ENCODE data around the gene ZNF639. TPM values are rescaled to one million over a fixed set of nuclear protein-coding genes. Genes with fewer than 3 reads are reported as not detected.
"Not testable (repeated sequence)": the region's sequence is repeated elsewhere in the genome, so short reads cannot be mapped to it uniquely, and the experiment has no call there.

Gene ZNF639, protein sequence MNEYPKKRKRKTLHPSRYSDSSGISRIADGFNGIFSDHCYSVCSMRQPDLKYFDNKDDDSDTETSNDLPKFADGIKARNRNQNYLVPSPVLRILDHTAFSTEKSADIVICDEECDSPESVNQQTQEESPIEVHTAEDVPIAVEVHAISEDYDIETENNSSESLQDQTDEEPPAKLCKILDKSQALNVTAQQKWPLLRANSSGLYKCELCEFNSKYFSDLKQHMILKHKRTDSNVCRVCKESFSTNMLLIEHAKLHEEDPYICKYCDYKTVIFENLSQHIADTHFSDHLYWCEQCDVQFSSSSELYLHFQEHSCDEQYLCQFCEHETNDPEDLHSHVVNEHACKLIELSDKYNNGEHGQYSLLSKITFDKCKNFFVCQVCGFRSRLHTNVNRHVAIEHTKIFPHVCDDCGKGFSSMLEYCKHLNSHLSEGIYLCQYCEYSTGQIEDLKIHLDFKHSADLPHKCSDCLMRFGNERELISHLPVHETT
- total RNA-seq, result 28.8 TPM
- long read RNA-seq, full-length matches to known transcripts, result 74 of 83 reads
- long read RNA-seq, partial matches to known transcripts, result 0 of 83 reads
- long read RNA-seq, other reads (novel, unspliced or antisense), result 9 of 83 reads

DNA sequence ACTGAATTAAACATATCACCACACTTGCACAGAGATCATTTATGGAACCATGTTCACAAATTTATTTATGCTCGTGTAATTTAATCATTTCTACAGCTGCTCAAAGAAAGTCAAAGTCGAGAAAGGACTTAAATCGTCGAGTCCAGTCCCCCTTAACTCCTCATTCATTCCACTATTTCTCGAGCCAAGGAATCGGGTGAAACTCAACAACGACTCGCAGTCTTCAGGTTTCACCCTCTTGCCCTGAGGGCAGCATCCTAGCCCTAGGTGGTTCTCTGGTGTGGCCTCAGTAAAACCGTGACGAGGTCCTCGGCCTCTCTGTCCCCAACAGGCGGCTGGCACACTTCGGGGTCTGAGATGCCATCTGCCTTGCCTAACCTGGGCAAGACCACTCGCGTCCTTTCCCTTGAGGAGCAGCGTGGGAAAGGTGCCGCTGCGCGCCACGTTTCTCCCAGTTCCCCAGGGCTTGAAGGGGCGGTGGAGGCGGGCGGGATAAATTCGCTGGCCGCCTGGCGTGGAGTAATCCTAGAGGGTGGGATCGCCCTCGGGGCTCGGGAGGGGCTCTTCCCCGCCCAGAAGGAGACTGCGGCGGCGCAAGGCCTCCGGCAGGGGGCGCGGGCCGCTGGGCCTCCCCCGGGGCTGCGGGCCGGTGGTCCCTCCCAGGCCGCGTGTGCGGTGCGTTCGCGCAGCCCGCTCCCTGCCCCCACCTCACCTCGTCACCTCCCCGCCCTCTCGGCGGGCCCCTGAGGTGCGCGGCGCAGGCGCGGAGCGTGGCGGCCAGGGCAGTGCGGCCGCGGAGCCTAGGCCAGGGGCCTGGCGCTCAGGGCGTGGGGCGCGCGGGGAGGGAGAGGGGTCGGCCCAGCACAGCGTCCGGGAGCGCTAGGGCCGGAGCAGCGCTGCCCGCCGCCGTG, at the start of gene ZNF639:
TSS of gene ZNF639 (plus strand) at position 746 of the 911 bp plus-strand sequence. CDS start 5,263 bp downstream, outside the sequence.
- H3K4me1 ChIP-seq, result peaks cover 53% of the 10 kb centered on the region
- peaks cover 18% of the 10 kb centered on the region for H3K36me3 ChIP-seq
- no peaks in the 10 kb centered on the region for H3K9me3 ChIP-seq (replicated peaks)
- peak; percentile 83 for DNase-seq
- peak within 1 kb of the TSS; percentile 95 for H3K27ac ChIP-seq (replicated peaks)
- no peaks in the 10 kb centered on the region for H3K27me3 ChIP-seq (ENCODE audit: low read depth)
- TF ChIP-seq, protein P1, sequence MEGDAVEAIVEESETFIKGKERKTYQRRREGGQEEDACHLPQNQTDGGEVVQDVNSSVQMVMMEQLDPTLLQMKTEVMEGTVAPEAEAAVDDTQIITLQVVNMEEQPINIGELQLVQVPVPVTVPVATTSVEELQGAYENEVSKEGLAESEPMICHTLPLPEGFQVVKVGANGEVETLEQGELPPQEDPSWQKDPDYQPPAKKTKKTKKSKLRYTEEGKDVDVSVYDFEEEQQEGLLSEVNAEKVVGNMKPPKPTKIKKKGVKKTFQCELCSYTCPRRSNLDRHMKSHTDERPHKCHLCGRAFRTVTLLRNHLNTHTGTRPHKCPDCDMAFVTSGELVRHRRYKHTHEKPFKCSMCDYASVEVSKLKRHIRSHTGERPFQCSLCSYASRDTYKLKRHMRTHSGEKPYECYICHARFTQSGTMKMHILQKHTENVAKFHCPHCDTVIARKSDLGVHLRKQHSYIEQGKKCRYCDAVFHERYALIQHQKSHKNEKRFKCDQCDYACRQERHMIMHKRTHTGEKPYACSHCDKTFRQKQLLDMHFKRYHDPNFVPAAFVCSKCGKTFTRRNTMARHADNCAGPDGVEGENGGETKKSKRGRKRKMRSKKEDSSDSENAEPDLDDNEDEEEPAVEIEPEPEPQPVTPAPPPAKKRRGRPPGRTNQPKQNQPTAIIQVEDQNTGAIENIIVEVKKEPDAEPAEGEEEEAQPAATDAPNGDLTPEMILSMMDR (IDR thresholded peaks at IDR 0.05; ENCODE audit: borderline replicate concordance), result peak; percentile 89
- peak within 1 kb of the TSS; percentile 85 for H3K4me3 ChIP-seq
- intact Hi-C loops (cut with micrococcal nuclease), result loop anchor here (2.0 kb wide), 1 partner anchor 176 kb away; no protein-coding TSS in a partner anchor

DNA sequence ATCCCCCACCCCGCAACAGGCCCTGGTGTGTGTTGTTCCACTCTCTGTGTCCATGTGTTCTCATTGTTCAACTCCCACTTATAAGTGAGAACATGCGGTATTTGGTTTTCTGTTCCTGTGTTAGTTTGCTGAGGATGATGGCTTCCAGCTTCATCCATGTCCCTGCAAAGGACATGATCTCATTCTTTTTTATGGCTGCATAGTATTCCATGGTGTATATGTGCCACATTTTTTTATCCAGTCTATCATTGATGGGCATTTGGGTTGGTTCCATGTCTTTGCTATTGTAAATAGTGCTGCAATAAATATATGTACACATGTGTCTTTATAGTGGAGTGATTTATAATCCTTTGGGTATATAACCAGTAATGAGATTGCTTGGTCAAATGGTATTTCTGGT, 48.4 kb upstream of the ZNF639 start:
- H3K36me3 ChIP-seq; H3K4me1 ChIP-seq; H3K4me3 ChIP-seq; H3K27me3 ChIP-seq (ENCODE audit: low read depth); DNase-seq; intact Hi-C loops (cut with micrococcal nuclease); H3K9me3 ChIP-seq (replicated peaks); H3K27ac ChIP-seq (replicated peaks): not testable (repeated sequence)

DNA sequence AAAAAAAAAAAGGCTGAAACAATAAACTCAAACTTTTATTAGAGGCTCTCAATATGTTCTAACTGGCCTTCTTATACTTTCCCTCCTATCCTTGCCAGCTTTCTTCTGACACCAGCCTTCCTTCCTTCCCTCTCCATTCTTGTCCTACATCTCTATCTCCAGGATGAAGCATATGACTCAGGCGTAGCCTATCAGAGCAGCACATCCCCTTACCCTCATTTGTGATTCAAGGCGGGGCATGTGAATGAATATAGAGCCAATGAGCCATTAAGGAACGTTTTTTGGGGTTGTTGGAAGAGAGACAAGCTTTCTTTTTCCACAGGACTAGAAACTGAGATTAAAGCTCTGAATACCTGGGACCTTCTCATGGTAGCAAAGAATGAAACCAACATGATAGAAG, 46.8 kb upstream of the ZNF639 start:
- H3K27me3 ChIP-seq (ENCODE audit: low read depth), result peaks cover 14% of the 10 kb centered on the region
- no peaks in the 10 kb centered on the region for H3K36me3 ChIP-seq
- no peak overlapping the region for H3K4me3 ChIP-seq
- TF ChIP-seq, protein P1 (IDR thresholded peaks at IDR 0.05; ENCODE audit: borderline replicate concordance), result no peak
- H3K4me1 ChIP-seq, result no peaks in the 10 kb centered on the region
- no peaks in the 10 kb centered on the region for H3K9me3 ChIP-seq (replicated peaks)
- no peak overlapping the region for H3K27ac ChIP-seq (replicated peaks)
- intact Hi-C loops (cut with micrococcal nuclease), result no loop called here
- no peak for DNase-seq

DNA sequence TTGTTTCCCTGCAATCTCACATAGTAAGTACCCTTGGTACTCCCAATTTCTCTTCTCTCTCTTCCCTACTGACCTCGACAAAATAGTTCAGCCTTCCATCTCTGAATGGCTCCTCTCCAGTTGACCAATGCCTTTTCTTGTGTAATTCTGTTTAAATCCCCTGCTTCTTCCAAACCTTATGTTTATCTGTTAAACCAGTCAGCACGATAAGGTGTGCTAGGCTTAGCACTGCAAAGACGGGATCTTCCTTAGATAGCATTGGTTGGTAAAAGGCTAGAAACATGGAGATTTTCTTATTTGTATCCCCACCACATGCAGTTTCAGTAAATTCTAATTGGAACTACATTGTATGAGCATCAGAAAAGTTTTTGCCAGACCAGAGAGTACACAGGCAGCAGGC, 46.1 kb upstream of the ZNF639 start:
- TF ChIP-seq, protein P1 (IDR thresholded peaks at IDR 0.05; ENCODE audit: borderline replicate concordance), result no peak
- Histone ChIP-seq H3K36me3 (no peaks in the 10 kb centered on the region), H3K4me1 (no peaks in the 10 kb centered on the region), H3K4me3 (no peak overlapping the region), H3K27me3 (ENCODE audit: low read depth) (peaks cover 14% of the 10 kb centered on the region), H3K27ac (replicated peaks) (no peak overlapping the region), H3K9me3 (replicated peaks) (no peaks in the 10 kb centered on the region)
- DNase-seq, result no peak
- intact Hi-C loops (cut with micrococcal nuclease), result no loop called here

DNA sequence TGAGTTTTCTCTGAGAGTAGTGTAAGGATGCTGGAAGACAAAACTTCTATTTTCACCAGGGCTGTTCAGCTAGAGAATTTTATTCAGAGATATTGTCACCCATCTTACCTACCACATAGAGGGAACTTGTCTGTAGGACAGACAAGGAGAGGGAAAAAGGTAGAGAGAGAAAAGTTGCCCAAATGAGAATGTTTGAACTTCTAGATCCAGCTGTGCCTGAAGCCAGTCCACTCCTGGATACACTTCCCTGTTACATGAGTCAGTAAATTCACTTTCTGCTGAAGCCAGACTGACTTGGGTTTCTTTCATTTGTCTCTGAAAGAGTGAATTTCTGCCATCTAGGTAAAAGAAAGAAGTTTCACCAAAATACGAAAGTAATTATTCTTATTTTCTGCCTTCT, 44.7 kb upstream of the ZNF639 start:
- Histone ChIP-seq H3K4me3 (no peak overlapping the region), H3K27ac (replicated peaks) (no peak overlapping the region), H3K4me1 (no peaks in the 10 kb centered on the region), H3K36me3 (no peaks in the 10 kb centered on the region), H3K9me3 (replicated peaks) (no peaks in the 10 kb centered on the region), H3K27me3 (ENCODE audit: low read depth) (peaks cover 19% of the 10 kb centered on the region)
- intact Hi-C loops (cut with micrococcal nuclease), result no loop called here
- TF ChIP-seq, protein P1 (IDR thresholded peaks at IDR 0.05; ENCODE audit: borderline replicate concordance), result no peak
- no peak for DNase-seq

Data from left ventricle myocardium inferior (tissue), 1 donor.